SK-N-SH treated with all-trans-retinoic acid at 6 μM for 48 hours (cell line): ENCODE results near the gene ZFYVE19.

Experiments
- CSDC2 ChIP-seq: fragments of 250-450 bp; sonication (Bioruptor Pico); IDR thresholded peaks from 2 replicates; pipeline ENCODE4 v1.5.0; 2020; ENCODE audit warnings: mild to moderate bottlenecking, moderate library complexity
- ESRRG ChIP-seq: fragments of 250-450 bp; sonication (Bioruptor Pico); IDR thresholded peaks from 2 replicates; pipeline ENCODE4 v1.6.1; 2021; ENCODE audit warnings: mild to moderate bottlenecking
- ISL1 ChIP-seq: fragments of 250-450 bp; sonication (Bioruptor Pico); IDR thresholded peaks from 2 replicates; pipeline ENCODE4 v2.1.2; 2022; ENCODE audit warnings: mild to moderate bottlenecking, moderate library complexity
- ZFP30 ChIP-seq: fragments of 450-650 bp; formaldehyde crosslinking; IDR thresholded peaks from 2 replicates; pipeline ENCODE4 v1.5.0; 2022; ENCODE audit warnings: mild to moderate bottlenecking, moderate library complexity

- TF ChIP-seq ZFP30 (no peak), ISL1 (CRISPR knock-in tag) (no peak), CSDC2 (CRISPR knock-in tag) (no peak), ESRRG (no peak)
These were observed 38.8 kb downstream of the ZFYVE19 start for GRCh38 chr15:40845511-40846284.
